Measurements from ENCODE around the gene ADSS1.

Gene ADSS1

DNA sequence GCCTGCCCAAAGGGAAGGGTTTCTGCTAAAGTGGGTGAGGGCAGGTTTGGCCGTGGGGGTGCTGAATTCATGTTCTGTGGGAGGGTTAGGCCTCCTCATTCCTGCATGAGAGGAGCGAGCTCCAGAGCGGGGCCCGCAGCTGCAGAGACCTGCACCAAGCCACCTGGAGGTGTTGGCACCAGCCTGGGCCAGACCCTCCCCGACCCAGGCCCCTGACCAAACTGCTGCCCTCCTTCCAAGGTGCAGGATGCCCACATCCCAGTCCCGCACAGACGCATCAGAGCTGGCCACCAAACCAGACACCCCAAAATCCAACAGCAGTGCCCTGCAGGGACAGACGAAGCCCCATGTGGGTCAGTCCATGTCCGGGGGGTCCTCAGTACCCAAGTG lies 10.6 kb downstream of the ADSS1 start:
- DNase-seq, result no peak

DNA sequence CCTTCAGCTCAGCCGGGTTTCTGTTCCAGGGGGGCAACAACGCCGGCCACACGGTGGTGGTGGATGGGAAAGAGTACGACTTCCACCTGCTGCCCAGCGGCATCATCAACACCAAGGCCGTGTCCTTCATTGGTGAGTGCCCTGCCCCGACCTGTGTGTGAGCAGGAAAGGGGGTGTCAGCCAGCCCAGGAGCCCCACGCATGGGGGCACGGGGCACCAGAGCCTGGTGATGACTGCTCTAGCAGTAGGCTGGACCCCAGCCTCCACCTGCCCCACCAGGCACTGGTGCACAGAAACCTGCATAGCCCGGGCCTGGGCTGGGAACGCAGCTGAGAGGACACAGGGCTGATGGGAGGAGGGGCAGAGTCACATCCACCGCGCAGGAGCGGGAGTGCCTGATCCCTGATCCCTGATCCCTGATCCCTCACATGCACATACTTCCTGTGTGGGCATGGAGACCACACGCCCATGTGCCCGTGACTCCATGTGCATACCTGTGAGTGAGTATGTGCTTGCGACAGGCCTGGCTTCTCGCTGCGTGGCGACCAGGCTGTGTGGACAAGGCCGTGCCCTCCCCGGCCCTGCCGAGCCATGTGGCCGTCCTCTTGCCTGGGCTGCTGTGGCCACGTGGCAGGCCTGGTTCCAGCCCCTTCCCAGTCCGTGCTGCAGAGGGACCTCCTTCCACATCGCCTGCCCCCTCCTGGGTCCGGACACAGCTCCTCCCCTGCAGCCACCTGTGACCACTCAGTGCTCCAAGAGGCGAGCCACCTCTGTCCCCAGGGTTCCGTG lies 11.2 kb downstream of the ADSS1 start:
- no peak for DNase-seq

DNA sequence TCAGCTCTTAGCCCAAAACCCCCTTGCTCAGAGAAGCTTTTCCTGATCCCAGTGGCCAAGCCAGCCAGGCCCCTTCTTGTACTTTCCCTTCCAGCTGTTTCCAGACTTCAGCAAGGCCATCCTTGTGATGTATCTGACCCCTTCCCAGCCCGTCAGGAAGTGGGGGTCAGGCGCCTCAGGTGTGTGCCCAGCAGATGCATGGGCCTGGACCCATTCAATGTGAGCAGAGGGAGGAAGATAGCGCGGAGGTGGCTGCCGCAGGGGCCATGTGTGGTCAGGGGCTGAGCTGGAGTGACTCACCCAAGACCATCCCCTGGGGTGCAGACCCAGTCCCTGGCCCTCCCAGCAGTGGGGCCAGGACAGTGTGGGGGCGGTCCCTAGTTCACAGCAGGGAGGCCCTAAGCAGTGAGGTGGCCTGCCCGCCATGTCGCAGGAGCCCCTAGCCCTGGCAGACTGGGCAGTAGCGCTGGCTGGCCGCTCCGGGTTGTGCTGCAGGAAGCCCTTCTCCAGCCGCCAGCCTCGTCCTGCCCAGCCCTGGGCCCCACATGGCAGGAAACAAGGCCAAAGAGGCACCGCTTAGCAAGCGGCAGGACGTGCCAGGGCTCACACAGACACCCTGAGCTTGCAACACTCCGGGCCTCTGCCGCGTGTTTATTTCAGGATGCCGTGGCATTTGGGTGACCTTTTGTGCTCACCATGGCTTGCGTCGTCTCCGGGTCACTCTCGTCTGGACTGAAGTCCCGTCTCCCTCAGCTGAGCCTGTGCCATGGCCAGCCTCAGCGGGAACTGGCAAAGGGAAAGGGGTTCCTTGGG lies 12.0 kb downstream of the ADSS1 start:
- DNase-seq, result no peak

DNA sequence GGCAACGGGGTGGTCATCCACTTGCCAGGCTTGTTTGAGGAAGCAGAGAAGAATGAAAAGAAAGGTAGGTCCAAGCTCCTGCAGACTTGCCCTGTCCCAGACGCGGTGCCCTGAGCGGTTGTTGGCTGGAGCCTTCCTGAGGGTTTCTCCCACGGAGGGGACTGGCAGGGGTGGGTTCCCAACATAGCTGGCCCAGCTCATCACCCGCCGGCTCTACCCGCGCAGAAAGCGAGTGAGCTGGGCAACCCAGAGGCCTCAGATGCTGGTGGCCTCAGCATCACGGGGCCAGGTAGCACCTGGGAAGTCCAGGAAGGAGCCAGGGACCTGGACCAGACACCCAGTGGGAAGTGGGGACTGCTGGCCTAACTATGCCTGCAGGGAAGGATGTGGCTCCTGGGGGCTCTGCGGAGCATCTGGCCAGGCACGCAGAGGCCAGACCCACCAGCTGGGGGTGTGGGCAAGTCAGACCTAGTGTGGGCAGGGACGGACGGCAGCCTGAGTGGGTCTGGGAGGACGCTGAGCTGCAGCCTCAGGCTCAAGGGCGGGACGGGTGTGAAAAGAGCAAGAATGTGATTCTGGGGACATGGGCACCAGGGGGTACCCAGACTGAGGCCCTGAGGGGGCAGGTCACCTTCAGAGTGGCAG lies 14.5 kb downstream of the ADSS1 start:
- DNase-seq, result no peak

DNA sequence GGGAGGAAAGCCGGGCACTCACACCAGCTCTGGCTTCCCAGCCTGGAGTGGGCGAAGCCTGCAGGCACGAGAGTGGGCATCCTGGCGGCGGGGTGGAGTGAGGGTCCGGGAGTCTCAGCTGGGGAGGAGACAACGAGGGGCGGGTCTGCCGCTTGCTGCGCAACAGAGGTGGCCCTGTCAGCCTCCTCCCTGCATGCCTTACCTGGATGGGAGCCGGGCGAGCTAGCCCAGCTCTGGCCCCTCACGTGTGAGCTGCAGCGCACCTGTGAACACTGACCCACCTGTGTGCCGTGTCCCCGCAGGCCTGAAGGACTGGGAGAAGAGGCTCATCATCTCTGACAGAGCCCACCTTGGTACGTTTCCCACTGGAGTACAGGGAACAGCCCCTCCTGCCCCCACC lies 15.0 kb downstream of the ADSS1 start:
- DNase-seq, result no peak

DNA sequence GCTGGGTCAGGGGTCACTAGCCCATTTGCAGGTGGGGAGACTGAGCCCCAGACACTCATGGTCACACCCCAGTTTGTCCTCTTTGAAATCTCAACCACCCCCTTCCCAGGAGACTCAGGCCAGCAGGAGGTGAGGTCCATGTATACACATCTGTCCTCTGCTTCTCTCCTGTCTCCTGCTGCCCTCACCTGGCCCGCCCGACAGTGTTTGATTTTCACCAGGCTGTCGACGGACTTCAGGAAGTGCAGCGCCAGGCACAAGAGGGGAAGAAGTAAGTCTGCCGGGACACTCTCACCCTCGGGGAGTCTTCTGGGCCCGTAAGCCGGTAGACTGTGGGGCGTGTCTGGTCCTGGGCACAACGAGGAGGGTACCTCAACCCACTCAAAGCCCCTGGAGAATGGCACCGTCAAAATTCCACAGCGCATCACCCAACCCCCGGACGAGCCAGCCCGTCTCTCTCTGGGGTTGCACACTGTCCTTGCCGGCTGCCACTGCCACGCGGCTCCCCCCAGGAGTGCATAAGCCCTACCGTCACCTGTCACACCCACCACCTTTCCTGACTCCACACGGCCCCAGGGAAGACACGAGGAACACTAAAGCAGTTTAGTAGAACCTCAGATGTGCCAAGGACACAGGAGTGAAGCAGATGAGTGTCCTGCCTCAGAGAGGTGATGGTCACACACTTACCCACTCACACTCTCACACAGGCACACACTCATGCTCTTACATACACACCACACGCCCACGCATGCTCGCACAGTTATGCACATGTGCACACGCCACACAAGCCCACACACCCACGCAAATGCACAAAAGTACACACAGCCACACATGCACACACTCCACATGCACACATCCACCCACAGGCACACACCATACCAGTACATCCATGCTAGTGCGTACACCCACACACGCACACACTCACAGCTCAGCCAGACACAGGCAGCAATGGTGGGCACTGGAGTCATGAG lies 15.8 kb downstream of the ADSS1 start:
- DNase-seq, result no peak

DNA sequence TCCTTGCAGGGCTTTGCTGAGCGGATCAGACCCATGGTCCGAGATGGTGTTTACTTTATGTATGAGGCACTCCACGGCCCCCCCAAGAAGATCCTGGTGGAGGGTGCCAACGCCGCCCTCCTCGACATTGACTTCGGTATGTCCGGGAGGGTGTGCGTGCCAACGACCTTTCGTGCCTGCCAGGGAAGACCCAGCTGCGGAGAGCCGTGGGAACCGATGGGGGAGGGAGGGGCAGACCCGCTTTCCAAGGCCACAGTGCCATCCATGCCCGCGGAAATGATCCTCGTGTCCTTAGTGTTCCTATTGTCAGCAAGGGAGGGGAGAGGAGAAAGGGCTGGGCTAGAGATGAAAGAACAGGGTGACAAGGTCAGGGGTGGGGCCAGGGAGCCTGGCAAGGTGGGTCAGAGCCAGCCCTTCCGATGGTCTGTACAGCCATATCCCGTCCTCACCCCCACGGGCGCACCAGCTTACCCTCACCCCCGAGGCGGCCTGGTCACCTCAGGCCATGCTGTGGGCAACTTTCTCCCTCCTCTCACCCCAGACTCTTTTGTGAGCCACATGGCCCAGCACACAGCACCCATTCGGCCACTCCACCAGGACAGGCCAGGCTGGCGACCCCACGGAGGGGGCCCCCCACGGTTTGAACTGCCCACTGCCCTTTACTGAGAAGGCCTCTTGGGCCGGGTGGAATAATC lies 17.2 kb downstream of the ADSS1 start:
- no peak for DNase-seq

DNA sequence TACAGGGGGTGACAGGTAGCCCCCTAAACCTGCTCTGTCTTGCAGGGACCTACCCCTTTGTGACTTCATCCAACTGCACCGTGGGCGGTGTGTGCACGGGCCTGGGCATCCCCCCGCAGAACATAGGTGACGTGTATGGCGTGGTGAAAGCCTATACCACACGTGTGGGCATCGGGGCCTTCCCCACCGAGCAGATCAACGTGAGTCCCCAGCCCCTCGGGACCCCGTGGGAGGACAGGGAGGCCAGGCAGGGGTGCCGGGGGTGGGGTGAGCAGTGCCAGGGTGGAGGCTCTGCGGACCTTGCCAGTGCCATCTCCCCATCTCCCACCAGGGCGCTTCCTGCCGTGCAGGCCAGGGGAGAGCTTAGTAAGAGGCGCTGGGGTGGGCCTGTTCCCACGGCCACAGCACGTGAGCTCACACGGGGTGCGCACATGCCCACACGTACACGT lies 17.8 kb downstream of the ADSS1 start:
- no peak for DNase-seq

DNA sequence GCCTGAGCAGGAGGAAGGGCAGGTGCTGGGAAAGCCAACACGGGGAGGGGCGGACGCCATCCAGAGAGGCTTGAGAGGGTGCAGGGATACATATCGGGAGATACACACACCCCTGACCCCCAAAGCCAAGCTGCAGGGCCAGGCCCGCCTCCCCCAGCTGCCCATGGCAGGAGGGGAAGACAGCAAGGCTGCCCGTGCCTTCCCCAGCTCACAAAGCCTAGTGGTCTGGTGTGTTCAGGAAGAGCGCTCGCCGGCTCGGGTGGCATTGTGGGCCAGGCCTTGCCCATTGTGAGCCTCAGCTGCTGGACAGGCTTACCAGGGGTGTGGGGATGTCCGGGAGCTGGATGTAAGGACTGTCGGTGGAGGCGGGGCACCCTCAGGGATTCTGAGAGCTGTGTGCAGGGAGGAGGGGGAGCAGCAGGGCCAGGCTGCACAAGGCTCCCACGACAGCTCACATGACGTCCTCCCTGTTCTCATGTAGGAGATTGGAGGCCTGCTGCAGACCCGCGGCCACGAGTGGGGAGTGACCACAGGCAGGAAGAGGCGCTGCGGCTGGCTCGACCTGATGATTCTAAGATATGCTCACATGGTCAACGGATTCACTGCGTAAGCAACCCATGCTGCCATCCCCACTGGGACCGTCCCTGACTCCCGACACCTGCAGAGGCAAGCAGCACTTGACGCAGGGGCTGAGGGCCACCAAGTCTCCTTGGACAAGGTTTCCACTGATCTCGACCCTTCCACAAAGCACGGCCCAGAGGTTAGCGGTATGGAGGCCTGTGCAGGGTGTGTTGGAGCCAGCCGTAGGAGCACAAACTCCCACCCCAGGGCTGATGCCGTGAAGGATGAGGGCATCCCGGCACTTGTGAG lies 18.8 kb downstream of the ADSS1 start:
- no peak for DNase-seq

DNA sequence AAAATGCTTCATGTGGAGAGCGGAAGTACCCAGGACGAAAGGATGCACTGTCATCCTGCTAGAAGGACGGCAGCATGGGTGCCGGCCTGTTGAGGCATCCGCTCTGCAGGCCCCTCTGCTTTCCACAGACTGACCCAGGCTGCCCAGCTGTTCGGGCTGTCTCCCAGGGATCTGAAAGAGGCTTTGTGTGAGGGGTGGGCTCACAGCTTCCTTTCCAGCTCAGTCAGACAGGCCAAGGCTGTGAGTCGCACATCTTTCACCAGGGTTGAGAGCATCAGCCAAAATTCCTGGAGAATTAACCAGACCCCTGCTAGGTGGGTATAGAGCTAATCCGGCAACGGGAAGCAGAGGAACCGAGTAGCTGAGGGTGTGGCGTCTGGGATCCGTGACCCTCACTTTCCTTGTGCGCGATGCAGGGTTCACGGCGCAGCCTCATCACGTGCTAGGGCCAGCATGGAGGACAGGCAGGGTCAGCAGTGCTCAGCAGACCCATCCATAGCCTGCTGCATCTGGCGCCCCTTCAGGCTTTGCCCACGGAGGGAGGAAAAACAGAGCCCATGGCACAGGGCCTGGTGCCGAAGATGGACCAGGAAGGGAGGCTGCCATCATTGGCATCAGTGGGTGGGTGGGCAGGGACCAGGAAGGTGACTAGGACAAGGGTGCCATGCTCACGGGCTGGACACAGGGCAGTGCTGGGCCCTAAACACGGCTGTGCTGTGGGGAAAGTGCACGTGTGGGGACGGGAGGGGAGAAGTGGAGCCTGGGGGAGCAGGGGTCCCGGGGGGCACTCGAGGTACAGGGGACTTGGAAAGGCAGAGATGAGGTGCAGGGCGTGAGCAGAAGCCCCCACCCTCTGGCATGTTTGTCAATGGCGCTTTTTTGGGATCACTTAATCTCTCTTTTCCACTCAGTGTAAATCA lies 19.7 kb downstream of the ADSS1 start:
- DNase-seq, result no peak

DNA sequence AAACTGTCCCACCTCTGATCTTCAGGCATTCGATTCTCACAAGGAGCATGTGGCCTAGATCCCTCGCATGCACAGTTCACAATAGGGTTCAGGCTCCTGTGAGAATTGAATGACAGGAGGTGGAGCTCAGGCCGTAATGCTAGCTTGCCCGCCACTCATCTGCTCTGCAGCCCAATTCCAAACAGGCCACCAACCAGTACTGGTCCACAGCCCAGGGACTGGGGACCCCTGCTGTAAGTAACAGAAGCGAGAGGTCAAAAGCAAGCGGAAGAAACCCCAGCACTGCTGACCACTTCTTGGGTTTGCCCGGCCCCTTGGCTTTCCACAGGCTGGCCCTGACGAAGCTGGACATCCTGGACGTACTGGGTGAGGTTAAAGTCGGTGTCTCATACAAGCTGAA lies 20.5 kb downstream of the ADSS1 start:
- no peak for DNase-seq

DNA sequence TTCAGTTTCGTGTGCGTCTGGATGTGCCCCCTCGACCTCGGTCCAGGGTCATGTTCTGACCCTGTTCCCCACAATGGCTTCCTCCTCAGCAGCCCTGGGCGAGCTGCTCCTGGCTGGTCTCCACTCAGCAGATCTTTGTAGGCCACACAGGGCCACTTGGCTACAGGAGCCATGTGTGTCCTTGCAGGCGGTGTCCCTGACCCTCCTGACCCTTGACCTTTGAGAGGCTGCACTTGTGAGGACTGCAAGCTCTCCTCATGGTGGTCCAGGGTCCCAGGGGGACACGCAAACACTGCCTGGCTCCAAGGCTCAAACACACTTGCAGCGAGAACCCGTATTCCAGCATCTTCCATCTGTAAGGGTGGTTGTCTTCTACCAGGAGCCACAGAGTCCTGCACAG lies 21.4 kb downstream of the ADSS1 start:
- no peak for DNase-seq

DNA sequence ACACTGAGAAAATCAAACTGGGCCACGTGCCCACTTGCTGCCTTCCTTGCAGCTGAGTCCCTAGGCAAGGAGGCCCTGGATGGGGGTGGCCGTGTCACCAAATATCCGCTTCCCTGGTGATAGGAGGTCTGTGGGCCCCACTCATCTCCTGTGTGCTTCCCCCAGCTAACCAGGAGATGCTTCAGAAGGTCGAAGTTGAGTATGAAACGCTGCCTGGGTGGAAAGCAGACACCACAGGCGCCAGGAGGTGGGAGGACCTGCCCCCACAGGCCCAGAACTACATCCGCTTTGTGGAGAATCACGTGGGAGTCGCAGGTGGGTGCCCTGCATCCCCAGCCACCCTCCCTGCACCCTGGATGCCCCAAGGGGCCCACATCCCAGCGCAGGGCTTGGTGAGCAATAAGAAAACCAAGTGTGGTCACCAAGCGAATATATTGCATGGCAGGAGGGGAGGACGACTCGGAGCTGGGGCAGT lies 22.1 kb downstream of the ADSS1 start:
- DNase-seq, result peak in 1 of 5 donors; percentile 34

DNA sequence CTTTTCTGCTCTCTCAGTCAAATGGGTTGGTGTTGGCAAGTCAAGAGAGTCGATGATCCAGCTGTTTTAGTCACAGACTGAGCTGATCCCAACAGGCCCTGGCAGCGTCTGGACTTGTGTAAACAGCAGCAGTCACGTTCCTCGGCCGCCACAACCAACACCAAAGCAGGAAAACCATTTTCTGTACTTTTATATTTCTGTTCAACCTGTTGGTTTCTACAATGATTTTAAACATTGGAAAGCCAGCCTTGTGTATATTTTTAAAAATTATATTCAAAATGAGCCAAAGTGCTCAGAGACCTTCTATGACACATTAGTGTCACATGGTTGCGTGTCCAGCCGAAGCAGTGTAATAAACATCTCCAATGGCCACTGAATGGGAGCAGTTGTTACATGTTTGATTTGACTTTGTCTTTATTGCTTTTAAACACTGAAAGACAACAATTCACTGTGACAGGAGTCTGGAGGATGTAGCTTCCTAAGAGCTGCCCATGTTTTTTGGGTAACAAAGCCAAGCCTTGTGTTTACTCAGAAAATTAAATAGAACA lies 23.0 kb downstream of the ADSS1 start:
- no peak for DNase-seq

DNA sequence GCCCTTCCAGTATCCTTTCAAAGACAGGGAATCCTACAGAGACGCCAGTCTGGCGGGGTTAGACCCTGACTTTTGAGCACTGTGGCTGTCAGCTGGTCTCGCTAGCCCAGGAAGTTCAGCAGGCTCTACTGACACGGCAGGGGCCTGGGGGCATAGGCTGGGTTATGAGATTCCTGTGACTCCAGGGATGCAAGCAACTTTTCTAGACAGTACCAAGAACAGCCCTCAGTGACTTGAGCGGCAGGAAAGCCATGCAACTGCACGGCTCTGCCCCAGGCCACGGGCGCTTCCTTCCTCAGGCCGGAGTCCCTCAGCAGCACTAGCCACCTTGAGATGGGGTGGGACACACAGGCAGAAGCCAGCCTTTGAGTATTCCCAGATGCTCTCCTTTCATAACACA lies 23.8 kb downstream of the ADSS1 start:
- no peak for DNase-seq

DNA sequence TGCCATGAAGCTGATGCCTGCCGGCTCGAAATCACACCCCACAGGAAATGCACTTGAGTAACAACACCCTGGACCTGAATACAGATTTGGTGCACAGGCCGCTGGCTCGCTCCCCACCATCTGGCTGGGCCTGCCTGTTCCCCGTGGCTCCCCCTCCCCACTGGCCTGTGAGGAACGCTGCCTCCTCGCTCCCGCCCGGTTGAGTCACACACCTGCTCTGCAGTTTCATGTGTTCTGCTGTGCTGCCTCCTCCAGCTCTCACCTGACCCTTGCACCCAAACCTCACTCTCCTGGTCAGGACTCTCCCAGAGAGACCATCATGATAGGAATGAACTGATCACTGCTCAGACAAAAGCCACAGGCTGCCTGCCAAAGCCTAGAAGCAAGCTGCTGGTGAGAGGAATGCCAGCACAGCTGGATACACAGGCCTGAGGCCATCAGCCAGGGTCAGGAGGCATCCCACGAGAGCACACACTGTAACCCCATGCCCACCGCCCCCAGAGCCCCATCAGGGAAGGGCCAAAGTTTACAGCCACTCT lies 25.2 kb downstream of the ADSS1 start:
- no peak for DNase-seq

DNA sequence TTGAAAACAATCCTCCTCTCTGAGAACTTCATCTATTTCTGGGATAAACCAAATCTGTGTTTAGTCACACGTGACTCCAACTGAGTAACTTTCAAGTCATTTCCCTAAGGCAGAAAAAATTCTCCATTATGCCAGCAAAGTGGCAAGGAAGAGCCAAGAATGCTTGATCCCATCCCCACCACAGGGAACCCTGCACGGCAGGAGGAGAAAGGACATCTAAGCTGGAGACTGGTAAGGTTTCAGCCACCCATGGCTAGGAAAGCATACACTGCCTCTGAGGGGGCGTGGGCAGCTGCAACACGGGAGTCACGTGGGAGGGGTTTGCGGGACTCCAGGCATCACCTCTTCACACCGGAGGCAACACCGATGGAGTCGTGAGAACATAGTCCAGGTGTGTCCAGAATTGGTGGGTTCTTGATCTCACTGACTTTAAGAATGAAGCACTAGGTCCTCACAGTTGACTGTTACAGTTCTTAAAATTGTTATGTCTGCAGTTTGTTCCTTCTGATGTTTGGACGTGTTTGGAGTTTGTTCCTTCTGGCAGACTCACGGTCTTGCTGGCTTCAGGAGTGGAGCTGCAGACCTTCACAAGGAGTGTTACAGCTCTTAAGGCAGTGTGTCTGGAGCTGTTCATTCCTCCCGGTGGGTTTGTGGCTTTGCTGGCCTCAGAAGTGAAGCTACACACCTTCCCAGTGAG lies 26.2 kb downstream of the ADSS1 start:
- no peak for DNase-seq

DNA sequence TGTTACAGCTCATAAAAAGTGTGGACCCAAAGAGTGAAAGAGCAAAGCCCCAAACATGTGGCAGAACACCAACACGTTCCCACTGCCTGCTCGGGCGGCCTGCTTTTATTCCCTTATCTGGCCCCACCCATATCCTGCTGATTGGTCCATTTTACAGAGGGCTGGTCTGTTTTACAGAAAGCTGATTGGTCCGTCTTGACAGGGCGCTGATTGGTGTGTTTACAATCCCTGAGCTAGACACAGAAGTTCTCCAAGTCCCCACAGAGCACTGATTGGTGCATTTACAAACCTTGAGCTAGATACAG lies 26.7 kb downstream of the ADSS1 start:
- peak in 1 of 5 donors; percentile 20 for DNase-seq

Measured in T-helper 1 cell (primary cell).